ENCODE measurements around the gene KRT14.
"Not testable (repeated sequence)": the region's sequence is repeated elsewhere in the genome, so short reads cannot be mapped to it uniquely, and the experiment has no call there.

KRT14 gene

GRCh38 chr17:41544935-41545334 lies 41.8 kb downstream of the KRT14 start:
- no peak for DNase-seq

GRCh38 chr17:41544491-41544892 lies 42.2 kb downstream of the KRT14 start:
- DNase-seq = no peak

- not testable (repeated sequence) for DNase-seq
Observed at GRCh38 chr17:41542786-41543185, 43.9 kb downstream of the KRT14 start.

GRCh38 chr17:41542357-41542756 lies 44.3 kb downstream of the KRT14 start:
- no peak for DNase-seq

- DNase-seq = no peak
Observed at GRCh38 chr17:41540921-41541625, 45.6 kb downstream of the KRT14 start.

GRCh38 chr17:41539979-41540701 lies 46.6 kb downstream of the KRT14 start:
- DNase-seq = no peak

GRCh38 chr17:41539071-41539492 lies 47.6 kb downstream of the KRT14 start:
- no peak for DNase-seq

- DNase-seq = no peak
Observed at GRCh38 chr17:41538565-41538991, 48.1 kb downstream of the KRT14 start.

- no peak for DNase-seq
Observed at GRCh38 chr17:41537990-41538389, 48.7 kb downstream of the KRT14 start.

- no peak for DNase-seq
Observed at GRCh38 chr17:41537614-41537954, 49.1 kb downstream of the KRT14 start.

- DNase-seq = no peak
Observed at GRCh38 chr17:41536741-41537613, 49.7 kb downstream of the KRT14 start.

GRCh38 chr17:41535764-41536481 lies 50.8 kb downstream of the KRT14 start:
- no peak for DNase-seq

GRCh38 chr17:41534899-41535546 lies 51.7 kb downstream of the KRT14 start:
- DNase-seq = no peak

- no peak for DNase-seq
Observed at GRCh38 chr17:41533613-41534012, 53.1 kb downstream of the KRT14 start.

- DNase-seq = no peak
Observed at GRCh38 chr17:41532947-41533570, 53.6 kb downstream of the KRT14 start.
